ENCODE measurements around the gene OIT3.

DNA sequence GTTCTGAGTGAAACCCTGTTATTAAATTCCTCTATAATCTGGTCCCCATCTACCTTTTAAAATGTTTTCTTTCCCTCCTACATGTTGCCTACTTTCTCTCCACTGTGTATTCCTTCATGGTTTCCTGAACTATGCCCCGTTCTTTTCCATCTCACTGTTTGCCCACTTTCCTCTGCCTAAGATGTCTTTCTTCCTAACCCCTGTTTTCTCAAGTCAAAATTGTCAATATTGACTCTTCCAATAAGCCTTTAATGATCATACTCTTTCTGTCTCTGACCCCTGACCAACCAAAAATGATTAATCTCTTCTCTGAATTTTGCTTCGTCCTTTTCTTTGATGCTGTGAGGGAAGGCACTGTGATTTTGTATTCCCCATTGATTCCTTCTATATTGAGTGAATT is 30.6 kb upstream of the OIT3 start:
- TF ChIP-seq, protein P1, sequence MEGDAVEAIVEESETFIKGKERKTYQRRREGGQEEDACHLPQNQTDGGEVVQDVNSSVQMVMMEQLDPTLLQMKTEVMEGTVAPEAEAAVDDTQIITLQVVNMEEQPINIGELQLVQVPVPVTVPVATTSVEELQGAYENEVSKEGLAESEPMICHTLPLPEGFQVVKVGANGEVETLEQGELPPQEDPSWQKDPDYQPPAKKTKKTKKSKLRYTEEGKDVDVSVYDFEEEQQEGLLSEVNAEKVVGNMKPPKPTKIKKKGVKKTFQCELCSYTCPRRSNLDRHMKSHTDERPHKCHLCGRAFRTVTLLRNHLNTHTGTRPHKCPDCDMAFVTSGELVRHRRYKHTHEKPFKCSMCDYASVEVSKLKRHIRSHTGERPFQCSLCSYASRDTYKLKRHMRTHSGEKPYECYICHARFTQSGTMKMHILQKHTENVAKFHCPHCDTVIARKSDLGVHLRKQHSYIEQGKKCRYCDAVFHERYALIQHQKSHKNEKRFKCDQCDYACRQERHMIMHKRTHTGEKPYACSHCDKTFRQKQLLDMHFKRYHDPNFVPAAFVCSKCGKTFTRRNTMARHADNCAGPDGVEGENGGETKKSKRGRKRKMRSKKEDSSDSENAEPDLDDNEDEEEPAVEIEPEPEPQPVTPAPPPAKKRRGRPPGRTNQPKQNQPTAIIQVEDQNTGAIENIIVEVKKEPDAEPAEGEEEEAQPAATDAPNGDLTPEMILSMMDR (conservative IDR thresholded peaks at IDR 0.05; ENCODE audit: low read depth, low read length) = no peak
- no peak for TF ChIP-seq EZH2 (IDR thresholded peaks at IDR 0.05; ENCODE audit: borderline replicate concordance, low read depth, low read length, poor library complexity, severe bottlenecking)
